ENCODE data around the gene DNAJC15.
"Not testable (repeated sequence)": the region's sequence is repeated elsewhere in the genome, so short reads cannot be mapped to it uniquely, and the experiment has no call there.

GRCh38 chr13:43040581-43041368 lies 17.4 kb downstream of the DNAJC15 start:
- TF ChIP-seq CTCF, POLR2AphosphoS5, POLR2A, EP300 (IDR thresholded peaks at IDR 0.05): not testable (repeated sequence)
